GM21526 (cell line): ENCODE data around the gene PEX5.
"Not testable (repeated sequence)": the region's sequence is repeated elsewhere in the genome, so short reads cannot be mapped to it uniquely, and the experiment has no call there.

ENCODE experiments used
- ATAC-seq: cut with Tn5 transposase; IDR thresholded peaks from one replicate; pipeline ENCODE4 v1.9.1; 2021; ENCODE audit warnings: moderate library complexity; ENCODE audit not compliant: unreplicated experiment, low FRiP score

PEX5 gene

DNA sequence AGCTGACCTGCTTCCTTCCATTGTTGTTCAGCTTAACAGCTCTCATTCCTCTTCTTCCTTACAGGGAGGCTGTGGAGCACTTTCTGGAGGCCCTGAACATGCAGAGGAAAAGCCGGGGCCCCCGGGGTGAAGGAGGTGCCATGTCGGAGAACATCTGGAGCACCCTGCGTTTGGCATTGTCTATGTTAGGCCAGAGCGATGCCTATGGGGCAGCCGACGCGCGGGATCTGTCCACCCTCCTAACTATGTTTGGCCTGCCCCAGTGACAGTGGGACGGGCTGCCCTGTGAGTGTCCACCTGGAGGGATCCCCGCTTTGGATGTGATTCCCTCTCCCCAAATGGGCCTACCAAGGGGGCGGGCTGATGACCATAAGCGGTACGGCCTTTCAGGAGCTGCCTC lies 20.5 kb downstream of the PEX5 start:
- ATAC-seq, result no peak

DNA sequence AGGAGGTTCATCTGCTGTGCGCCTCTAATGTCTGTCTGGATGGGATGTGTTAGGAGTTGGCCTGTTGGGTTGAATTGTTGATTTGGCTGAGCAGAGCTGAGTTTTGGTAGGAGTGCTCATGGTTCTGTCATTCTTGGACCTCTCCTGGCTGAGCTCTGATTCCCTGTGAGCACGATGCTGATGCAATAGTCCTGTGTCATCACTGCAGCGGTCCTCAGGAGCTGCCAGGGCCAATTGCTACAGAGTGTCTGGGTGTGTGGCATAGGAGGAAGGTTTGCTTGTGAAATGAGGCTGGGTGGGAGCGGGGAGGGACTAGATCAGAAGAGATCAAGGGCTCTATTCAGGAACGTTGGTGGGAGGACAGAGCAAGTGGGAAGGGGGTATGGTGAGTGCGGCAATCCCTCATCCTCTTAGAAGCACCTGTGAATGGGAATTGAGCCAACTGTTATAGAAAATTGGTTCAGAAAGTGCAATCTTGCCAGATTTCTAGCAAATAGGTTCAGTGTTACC lies 21.2 kb downstream of the PEX5 start:
- ATAC-seq, result no peak

DNA sequence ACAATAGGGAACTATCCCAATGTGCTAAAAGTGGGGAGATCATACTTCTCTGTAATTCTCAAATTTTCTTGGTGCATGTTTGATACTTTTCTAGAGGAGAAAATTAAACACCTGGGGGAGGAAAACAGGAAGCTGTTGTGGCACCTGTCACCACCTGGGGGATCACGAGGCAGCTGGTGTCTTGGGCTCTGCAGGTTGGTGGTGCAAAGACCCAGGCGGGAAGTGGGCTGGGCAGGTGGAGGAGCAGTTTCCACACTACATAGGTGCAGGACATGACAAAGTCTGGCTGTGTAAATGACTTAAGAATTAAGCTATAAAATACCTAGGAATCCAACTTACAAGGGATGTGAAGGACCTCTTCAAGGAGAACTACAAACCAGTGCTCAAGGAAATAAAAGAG lies 23.2 kb downstream of the PEX5 start:
- ATAC-seq, result no peak

DNA sequence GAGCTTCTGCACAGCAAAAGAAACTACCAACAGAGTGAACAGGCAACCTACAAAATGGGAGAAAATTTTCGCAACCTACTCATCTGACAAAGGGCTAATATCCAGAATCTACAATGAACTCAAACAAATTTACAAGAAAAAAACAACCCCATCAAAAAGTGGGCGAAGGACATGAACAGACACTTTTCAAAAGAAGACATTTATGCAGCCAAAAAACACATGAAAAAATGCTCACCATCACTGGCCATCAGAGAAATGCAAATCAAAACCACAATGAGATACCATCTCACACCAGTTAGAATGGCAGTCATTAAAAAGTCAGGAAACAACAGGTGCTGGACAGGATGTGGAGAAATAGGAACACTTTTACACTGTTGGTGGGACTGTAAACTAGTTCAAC lies 24.3 kb downstream of the PEX5 start:
- ATAC-seq, result not testable (repeated sequence)

DNA sequence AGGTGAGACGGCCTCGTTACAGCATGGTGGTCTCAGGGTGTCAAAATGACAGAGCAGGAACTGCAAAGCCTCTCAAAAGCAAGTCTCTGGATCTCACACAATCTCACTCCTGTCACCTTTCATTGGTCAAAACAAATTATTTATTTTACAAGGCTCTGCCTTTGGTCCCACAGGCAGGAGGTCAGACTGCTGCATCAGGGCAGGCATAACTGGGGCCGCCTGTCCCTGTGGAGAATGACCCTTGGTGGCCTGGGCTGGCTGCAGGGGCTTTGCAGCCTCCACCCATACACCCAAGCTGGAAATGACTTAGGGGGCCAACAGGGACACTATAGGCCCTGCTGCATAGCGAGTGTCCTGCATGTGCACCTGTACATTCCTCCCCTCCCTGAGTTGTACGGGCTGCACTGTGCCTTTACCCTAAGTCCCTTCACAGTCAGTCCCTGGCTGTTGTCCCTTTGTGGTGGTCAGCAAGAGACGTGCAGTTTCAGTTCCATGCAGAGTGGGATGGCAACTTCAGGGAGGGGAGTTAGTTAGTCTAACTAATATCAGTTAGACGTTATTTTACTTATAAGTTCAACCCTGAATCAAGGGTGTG lies 28.1 kb downstream of the PEX5 start:
- no peak for ATAC-seq

DNA sequence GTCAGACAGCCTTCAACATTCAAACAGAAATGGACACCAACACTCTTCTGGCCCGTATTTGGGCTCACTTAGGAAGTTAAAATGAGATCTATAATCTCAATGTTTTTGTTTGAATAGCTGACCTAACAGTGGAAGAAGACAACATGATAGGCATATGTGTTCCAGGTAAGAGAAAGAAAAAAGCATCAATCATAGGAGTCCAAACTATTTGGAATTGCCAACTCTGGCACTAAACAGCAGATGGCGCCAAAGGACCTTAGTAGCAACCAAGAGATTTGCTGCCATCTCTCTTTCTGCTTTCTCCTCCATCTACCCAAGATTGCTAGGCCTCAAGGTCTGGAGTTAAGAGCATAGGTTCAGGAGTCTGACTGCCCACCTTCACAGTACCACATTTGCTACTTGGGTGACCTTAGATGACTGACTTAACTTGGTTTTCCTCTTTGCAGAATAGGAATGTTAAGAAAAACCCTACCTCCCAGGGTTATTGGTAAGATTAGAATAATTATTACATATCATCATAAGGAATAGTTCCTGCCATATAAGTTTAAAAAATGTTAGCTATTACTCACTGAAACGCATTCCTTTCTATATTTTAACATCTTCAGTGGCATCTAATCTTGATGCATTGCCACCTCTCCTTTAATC lies 30.2 kb downstream of the PEX5 start:
- ATAC-seq, result peak; percentile 62

DNA sequence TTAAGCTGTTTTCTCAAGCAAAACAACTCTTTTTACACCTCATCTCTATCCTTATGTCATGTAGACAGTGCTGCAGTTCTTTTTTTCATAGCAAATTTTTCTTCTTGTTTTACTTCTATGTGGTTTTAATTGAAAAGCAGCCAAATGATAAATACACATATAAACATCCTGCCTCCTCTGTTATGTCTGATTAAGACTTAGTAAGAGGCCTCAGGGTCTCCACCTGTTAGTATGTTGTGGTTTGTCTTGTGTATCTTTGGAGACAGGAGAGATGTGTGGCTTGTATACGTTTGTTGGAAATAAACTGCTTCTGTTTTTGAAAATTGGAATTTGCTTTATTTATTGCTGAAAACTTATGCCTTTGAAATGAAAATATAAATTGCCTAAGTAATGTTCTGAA lies 32.0 kb downstream of the PEX5 start:
- ATAC-seq, result no peak

DNA sequence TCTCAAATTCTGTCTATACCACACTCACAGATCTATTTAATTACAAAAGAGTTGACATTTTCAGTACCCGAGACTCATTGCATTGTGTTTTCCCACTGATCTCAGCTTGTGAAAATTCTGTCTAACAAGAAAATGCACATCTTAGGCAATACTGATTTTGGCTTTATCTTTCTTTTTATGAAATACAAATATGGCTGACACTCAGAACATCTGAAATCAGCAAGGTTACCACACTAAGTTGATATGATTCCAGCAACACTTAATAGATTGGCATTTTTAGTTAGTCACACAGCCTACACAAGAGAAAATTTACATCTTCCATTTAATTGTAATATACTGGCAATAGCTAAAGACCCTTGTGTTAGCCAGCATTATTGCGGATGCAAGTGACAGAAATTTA lies 40.3 kb downstream of the PEX5 start:
- no peak for ATAC-seq

DNA sequence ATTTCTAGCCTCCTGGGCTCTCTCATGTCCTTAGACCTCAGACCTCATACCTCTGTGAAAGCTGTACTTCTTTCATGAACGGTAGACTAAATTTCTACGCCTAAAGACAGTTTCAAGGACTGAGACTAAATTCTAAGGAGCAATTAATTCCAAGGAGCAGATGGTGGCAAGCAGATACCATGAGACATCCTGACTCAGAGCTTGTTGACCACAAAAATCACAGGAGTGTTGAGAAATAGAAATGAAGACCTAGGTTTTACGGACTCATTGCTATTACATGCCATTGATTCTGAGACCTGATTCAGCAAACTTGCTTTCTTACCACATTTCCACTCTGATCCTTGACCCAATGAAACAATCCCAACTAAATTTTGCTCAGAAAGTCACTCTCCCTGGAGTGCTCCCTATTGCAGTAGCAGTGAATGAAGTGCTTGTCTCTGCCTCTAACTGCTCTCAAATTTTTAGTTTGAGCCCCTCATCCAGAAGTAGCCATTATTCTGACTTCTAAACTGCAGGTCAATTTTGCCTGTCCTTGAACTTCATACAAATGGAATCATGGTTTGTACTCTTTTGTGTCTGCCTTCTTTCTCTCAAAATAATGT lies 52.0 kb downstream of the PEX5 start:
- ATAC-seq, result no peak

DNA sequence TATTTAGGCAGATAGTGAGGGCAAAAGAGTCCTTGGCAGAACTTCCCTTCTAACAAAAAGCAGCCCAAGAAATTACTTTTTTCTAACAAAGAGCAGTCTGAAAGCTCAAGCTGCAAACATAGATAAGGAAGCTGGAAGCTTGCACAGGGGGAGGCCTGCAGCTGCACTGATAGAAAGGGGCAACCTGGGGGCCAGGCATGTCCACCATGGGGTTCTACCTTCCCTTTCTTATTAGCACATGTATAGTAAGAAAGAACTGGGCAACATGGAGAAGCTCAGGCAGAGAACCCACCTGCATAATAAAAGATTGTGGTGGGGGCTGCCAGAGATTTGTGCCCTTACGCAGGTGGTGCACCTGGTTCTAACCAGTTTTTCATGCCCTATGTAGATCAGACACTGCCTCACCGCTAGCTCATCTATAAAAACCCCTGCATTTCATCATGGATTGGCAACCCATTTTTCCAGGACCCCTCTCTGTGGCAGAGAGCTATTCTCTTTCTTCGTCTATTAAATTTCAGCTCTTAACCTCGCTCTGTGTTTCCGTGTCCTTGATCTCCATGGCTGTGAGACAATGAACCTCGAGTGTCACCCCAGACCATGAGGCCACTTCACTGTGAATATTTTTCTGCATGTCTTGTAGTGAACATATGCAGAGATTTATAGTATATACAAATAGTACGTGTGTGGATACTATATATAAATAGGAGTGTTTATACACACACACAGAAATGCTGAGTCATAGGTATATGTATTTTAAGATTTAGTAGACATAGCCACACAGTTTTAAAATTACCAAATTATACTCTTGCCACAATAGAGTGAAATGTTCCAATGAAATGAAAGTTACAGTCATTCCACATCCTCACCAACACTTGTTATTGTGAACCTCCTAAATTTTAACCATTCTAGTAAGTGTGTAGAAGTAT lies 53.0 kb downstream of the PEX5 start:
- ATAC-seq, result no peak

DNA sequence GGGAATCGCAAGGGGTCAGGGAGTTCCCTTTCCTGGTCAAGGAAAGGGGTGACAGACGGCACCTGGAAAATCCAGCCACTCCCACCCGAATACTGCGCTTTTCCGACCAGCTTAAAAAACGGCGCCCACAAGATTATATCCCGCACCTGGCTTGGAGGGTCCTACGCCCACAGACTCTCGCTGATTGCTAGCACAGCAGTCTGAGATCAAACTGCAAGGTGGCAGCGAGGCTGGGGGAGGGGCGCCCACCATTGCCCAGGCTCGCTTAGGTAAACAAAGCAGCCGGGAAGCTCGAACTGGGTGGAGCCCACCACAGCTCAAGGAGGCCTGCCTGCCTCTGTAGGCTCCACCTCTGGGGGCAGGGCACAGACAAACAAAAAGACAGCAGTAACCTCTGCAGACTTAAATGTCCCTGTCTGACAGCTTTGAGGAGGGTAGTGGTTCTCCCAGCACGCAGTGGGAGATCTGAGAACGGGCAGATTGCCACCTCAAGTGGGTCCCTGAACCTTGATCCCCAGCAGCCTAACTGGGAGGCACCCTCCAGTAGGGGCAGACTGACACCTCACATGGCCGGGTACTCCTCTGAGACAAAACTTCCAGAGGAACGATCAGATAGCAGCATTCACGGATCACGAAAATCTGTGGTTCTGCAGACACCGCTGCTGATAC lies 62.0 kb downstream of the PEX5 start:
- ATAC-seq, result not testable (repeated sequence)

DNA sequence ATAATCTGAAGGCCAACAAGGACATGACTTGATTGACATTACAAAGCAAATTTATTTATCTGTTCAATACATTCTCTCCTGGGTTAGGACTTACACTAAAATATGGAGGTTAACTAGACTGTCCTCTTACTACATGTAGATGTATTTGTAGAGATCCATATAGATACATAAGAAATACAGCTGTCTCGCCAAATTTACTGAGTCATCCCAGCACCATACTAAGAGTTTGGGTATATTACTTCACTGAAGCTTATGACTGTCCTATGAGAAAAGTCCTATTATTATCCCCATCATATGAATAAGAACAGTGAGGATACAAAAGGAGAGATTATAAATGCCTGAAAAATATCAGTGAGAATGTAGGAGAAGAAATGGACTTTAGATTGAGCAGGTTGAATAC lies 69.6 kb downstream of the PEX5 start:
- no peak for ATAC-seq
